ENCODE results near the gene CAMK2D.

DNA sequence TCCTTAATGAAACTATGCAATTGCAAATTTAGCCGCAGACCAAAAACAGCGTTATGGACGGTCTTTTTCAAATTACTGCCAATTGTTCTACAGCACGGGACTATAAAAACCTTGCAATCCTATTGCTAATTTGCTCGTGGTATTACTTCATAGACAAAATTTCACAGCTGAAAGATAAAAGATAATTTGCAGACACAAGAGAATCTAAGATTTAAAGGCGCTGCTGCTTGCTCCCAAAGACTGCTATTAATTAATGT lies 1.4 kb upstream of the CAMK2D start:
- TF ChIP-seq CTCF (IDR thresholded peaks at IDR 0.05): no peak
- TF ChIP-seq POLR2A (IDR thresholded peaks at IDR 0.05): no peak

Data from stomach (tissue), 4 donors.